HG03342 (cell line): ENCODE measurements around the gene ZNF101.
A peak's percentile ranks its signal among the peaks of the same experiment; 100 is the strongest.

Experiments used
- ATAC-seq: cut with Tn5 transposase; IDR thresholded peaks from one replicate; pipeline ENCODE4 v1.9.1; 2021; ENCODE audit warnings: mild to moderate bottlenecking, moderate library complexity; ENCODE audit not compliant: unreplicated experiment

ZNF101 gene

DNA sequence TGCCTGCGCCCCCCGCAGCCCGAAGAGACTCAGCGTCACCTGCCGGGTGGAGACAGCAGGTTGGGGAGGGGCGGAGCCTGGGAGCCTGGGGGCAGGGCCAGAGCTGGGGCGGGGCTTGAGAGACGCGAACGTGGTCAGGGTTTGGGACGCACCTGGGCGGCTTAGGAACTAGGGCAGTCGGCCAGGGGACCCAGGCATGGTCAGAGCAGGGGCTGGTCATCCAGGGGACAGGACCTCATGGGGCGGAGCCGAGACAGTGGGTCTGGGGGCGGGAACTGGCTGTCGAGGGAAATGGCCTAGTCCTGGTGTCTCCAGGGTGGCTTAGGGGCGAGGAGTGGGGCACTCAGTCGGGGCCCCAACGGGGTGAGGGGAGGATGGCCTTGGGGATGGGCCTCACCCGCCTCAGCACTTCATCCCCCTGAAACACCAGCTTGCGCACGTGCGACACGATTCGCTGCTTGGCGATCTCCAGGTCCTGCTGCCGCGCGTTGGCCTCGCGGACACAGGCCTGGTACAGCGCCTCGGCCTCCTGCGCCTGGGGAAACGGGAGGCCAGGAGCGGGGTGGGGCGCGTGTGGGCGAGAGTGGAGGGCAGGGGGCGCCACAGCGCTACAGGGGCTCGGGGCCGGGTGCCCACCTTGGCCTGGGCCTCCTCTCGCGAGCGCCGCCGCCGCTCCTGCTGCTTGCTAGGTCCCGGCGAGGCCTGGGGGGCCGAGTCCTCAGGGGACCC is 31.0 kb upstream of the ZNF101 start:
- ATAC-seq = no peak

DNA sequence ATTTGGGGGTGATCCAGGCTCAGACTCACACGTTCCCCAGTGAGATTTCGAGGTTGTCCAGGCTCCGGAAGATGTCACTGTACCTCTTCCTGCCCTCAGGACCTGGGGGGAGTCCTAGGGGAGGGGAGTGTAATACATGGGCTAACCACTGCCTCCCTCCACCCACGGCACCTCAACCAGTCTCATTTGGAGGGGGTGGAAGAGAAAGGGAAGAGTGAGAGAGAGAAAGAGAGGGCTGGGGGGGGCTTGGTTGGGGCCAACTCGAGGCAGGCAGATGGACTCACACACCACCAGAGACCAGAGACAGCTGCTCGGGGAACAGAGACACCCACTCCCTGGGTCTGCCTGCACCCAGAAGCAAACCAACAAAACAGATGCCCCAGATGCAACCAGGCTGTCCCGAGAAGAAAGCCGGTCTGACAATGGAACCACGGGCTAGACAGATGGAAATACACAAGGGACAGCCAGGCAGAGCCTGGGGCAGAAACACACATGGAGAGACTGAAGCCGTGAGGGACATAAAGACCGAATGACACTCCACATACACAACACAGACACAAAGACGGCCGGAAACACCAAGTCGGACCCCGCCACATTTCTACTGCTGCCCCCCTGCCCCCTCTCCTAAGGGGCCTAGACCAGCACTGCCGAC is 26.0 kb upstream of the ZNF101 start:
- ATAC-seq = no peak

DNA sequence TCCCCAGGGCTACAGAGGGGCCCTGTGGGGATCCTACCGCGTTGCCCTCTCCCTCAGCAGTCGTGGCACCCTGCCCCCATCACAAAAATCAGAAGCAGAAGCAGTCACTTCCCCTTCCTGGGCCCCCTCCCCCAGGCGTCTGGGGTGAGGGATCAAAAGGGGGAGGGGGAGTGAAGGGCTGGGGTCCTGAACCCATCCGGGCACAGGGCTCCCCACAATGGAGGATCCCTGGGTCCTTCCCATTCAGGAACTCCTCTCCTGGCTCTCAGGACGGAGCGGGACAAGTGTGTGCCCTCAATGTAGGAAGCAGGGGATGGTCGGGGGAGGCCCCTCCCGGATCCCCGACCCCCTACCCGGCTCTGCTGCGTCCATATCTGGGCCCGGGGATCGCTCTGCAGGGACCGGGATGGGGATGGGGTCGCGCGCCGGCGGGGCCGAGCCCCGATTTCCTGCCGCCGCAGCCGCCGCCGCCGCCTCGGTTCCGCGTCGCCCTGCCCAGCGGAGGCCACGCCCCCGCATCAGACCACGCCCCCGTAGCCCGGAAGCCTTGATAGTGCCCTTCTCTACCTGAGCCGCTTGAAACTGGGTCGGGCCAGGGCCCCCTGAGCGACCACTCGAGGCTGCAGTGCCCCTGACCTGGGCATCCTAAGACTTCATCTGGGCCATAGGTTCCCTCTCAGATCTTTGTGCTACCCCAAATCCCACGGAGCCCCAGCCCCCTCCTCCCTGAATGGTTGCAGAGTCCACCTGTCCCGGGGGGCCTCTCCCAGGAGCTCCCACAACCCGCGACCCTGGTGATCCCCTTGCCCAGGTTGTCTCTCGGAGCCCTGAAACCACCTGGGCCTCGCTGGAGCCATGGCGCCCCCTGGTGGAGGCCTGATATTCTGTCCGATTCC is 25.2 kb upstream of the ZNF101 start, which contains the start of gene GMIP:
Gene GMIP (minus strand): TSS at position 500 of the 896 bp plus-strand sequence. CDS start 128 bp downstream, at position 372.
- ATAC-seq = peak; percentile 60

DNA sequence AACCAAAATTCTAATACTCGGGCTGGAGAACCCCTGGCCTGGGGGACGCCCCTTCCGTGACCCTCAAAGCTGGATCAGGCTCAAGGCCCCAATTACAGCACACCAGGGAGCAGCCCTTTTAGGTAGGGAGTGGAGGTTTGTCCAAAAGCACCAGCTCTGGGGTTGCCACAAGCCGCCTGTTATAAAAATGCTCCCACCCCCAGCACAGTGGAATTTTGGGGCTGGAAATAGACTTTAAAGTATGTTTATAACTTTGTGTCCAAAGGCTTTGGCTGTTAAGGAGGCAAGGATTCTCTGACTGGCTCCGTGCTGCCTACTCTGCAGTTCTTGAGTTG is 24.6 kb upstream of the ZNF101 start:
- no peak for ATAC-seq

GRCh38 chr19:19645233-19645870 is 23.3 kb upstream of the ZNF101 start:
- ATAC-seq = no peak

- no peak for ATAC-seq
Observed at GRCh38 chr19:19647037-19647835, 21.4 kb upstream of the ZNF101 start.

DNA sequence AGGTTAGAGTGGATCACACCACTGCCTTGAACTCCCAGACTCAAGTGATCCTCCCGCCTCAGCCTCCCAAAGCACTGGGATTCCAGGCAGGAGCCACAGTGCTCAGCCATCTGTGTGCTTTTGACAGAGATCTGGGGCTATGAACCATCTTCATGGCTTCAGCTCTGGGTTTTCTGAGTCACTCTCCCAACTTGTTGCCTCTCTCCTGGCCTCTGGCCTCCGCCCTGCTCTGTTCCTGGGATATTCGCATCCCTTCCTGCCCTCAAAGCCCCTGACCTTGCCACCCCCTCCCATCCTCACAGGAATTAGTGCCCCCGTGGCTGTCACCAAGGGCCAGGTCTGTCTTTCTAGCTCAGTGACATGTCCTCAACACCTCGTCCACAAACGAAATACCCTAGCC is 19.5 kb upstream of the ZNF101 start:
- ATAC-seq = no peak

GRCh38 chr19:19649580-19649995 is 19.1 kb upstream of the ZNF101 start:
- ATAC-seq = no peak

GRCh38 chr19:19650331-19650730 is 18.3 kb upstream of the ZNF101 start:
- no peak for ATAC-seq

DNA sequence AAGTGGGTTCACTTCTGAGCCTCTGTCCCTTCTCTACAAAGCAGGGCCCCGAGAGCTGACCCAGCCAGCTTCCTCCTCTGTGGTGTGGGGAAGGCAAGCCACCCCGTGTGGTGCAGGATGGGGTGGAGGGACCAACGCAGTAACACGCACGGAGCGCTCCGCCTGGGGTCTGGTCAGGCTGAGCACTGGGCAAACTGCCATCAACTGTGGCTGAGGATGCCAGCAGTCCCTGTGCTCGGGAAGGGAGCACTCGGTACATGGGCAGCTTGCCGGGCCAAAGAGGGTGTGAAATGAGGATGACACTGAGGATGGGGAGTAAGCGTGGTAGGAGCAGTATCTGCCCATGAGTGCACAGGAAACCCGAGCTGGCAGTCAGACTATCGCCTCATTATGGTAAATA is 17.6 kb upstream of the ZNF101 start:
- no peak for ATAC-seq

GRCh38 chr19:19652482-19653295 is 15.9 kb upstream of the ZNF101 start:
- no peak for ATAC-seq

DNA sequence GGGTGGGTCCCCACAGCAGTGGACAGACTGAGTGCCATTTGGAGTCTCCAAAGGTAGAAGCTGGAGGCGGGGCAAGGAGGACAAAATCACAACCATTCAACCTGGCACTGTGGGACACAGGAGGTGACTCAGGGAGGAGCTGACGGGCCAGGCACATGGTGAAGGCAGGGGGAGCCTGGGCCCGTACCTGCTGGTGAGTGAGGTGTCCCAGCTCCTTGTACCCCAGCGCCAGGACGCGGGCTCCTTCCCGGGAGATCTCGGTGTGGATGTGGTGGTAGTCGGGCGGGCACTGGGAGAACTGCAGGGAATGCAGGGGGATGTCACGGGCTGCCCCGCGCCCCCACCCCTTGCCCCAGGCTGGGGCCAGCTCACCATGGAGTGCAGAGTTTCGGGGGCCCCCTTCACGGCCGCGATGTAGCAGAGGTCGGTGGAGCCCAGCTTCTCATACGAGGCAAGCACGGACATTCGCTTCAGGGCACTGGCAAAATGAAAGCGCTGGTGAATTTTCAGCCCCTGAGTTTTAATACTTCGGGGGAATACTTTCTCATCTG is 15.0 kb upstream of the ZNF101 start:
- ATAC-seq = no peak

DNA sequence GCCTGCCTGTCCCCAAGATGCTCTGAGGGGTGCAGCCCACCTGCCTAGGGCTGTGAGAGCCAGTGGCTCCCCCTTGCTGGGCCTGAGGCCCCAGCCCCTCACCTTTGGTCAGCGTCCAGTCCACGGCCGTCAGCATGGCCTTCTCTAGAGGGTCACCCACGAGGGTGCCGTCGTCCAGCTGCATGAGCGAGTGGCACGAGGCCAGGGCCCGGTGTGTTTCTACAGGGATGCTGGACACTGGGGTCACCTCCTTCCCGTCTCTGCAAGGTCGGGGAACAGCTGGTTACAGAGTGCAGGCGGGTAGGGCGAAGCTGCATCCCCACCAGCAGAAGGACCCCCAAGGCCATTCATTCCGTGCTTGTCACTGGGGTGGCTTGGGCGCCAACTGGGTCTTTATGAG is 14.2 kb upstream of the ZNF101 start:
- ATAC-seq = no peak

- no peak for ATAC-seq
Observed at GRCh38 chr19:19655051-19655594, 13.5 kb upstream of the ZNF101 start.

DNA sequence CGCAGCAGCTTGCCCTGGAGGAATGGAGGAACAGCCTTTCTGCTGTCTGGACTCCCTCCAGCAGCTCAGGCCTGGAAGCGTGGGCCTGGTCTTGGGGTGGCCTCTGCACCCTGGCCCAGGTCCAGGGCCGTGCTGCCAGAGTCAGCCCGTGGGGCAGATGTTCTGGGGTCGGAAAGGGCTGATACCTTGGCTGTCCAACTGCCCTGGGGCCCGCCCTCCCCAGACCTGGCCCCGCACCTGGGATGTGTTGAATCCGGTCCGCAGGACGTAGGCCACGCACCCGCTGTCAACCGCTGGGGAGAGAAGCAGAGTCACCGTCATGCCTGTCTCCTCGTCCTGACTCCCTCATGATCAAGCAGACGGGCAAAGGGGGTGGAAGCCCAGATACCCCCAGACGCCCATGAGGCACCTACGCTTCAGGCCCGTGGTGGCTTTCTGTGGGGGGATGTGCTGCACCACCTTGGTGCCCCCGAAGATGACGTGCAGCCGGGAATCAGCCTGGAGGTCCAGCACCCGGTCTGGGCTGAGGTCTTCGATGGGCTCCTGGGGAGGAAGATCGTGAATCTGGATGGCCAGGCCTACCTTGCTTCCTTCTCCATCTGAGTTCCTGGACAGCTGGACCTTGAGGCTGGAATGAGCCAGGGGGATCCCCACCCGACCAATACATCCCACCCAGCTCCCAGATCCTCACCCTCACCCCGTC is 12.8 kb upstream of the ZNF101 start:
- no peak for ATAC-seq

- no peak for ATAC-seq
Observed at GRCh38 chr19:19656451-19657396, 11.9 kb upstream of the ZNF101 start.

- ATAC-seq = no peak
Observed at GRCh38 chr19:19657397-19657783, 11.2 kb upstream of the ZNF101 start.
